Trophoblast cell (in vitro differentiated cells and primary cell): Measurements from ENCODE around the gene CFAP20DC.

Experiments used
- DNase-seq, 2 donors: peaks; one replicate each; pipeline ENCODE4 v3.0.0-alpha.2; 2016
- H2AFZ ChIP-seq: 2 replicates; pipeline ENCODE4 v1.6.1; 2013; ENCODE audit warnings: low read length, moderate library complexity, mild to moderate bottlenecking; ENCODE audit not compliant: insufficient read depth, poor library complexity
- H2AK5ac ChIP-seq: 2 replicates; pipeline ENCODE4 v1.6.1; 2013; ENCODE audit warnings: mild to moderate bottlenecking, low read length
- H2BK120ac ChIP-seq: 2 replicates; pipeline ENCODE4 v1.6.1; 2013; ENCODE audit warnings: low read length, mild to moderate bottlenecking, moderate library complexity; ENCODE audit not compliant: insufficient read depth, poor library complexity
- H2BK12ac ChIP-seq: 2 replicates; pipeline ENCODE4 v1.6.1; 2013; ENCODE audit warnings: mild to moderate bottlenecking, low read length, moderate library complexity
- H2BK5ac ChIP-seq: 2 replicates; pipeline ENCODE4 v1.6.1; 2013; ENCODE audit warnings: low read length, low read depth, moderate library complexity, mild to moderate bottlenecking; ENCODE audit not compliant: poor library complexity
- H3K14ac ChIP-seq: 2 replicates; pipeline ENCODE4 v1.6.1; 2013; ENCODE audit warnings: mild to moderate bottlenecking, low read length
- H3K18ac ChIP-seq: 2 replicates; pipeline ENCODE4 v1.6.1; 2013; ENCODE audit warnings: mild to moderate bottlenecking, low read length
- H3K23ac ChIP-seq: 2 replicates; pipeline ENCODE4 v1.6.1; 2013; ENCODE audit warnings: low read length
- H3K27ac ChIP-seq: 2 replicates; pipeline ENCODE4 v1.5.1; 2013; ENCODE audit warnings: low read depth, mild to moderate bottlenecking, inconsistent platforms, low read length, moderate library complexity
- H3K27me3 ChIP-seq: 2 replicates; pipeline ENCODE4 v1.6.1; 2013; ENCODE audit warnings: inconsistent platforms, mild to moderate bottlenecking, low read length, moderate library complexity; ENCODE audit not compliant: insufficient read depth
- H3K36me3 ChIP-seq, 2 experiments: 1 replicate in 1 of 2; 2 replicates in 1 of 2; pipeline ENCODE4 v1.6.1; 2013; ENCODE audit warnings: low read length in 2 of 2, mild to moderate bottlenecking in 2 of 2, moderate library complexity in 1 of 2; ENCODE audit not compliant: insufficient read depth in 2 of 2, control insufficient read depth in 1 of 2
- H3K4ac ChIP-seq: 2 replicates; pipeline ENCODE4 v1.6.1; 2013; ENCODE audit warnings: low read depth, mild to moderate bottlenecking, low read length, moderate library complexity
- H3K4me1 ChIP-seq, 2 experiments: 1 replicate in 1 of 2; 2 replicates in 1 of 2; pipeline ENCODE4 v1.6.1; 2013; ENCODE audit warnings: low read length in 2 of 2, mild to moderate bottlenecking in 2 of 2, moderate library complexity in 1 of 2; ENCODE audit not compliant: insufficient read depth in 2 of 2, control insufficient read depth in 1 of 2
- H3K4me2 ChIP-seq: 2 replicates; pipeline ENCODE4 v1.6.1; 2013; ENCODE audit warnings: inconsistent platforms, mild to moderate bottlenecking, low read length, moderate library complexity
- H3K4me3 ChIP-seq: 2 replicates; pipeline ENCODE4 v1.5.1; 2013; ENCODE audit warnings: mild to moderate bottlenecking, low read depth, low read length, inconsistent platforms
- H3K79me1 ChIP-seq: one replicate; pipeline ENCODE4 v1.6.1; 2013; ENCODE audit warnings: low read length
- H3K79me2 ChIP-seq: 2 replicates; pipeline ENCODE4 v1.6.1; 2013; ENCODE audit warnings: low read length, mild to moderate bottlenecking; ENCODE audit not compliant: control insufficient read depth, insufficient read depth, poor library complexity
- H3K9ac ChIP-seq: 2 replicates; pipeline ENCODE4 v1.6.1; 2013; ENCODE audit warnings: mild to moderate bottlenecking, low read length
- H3K9me3 ChIP-seq: 2 replicates; pipeline ENCODE4 v1.6.1; 2013; ENCODE audit warnings: low read depth, mild to moderate bottlenecking, control low read depth, inconsistent platforms, low read length; ENCODE audit not compliant: insufficient read depth
- H4K12ac ChIP-seq: 2 replicates; pipeline ENCODE4 v1.6.1; 2013; ENCODE audit warnings: low read depth, mild to moderate bottlenecking, low read length, moderate library complexity
- H4K8ac ChIP-seq: 2 replicates; pipeline ENCODE4 v1.6.1; 2013; ENCODE audit warnings: low read depth, mild to moderate bottlenecking, low read length, moderate library complexity
- H4K91ac ChIP-seq: one replicate; pipeline ENCODE4 v1.6.1; 2013; ENCODE audit warnings: low read depth, mild to moderate bottlenecking, low read length, moderate library complexity
- WGBS: extraction: QIAGEN DNeasy Blood & Tissue Kit; methylation state at CpG from one replicate; pipeline ENCODE4 v1.1.7; 2013; ENCODE audit warnings: missing lambda C conversion rate; ENCODE audit not compliant: insufficient read length, insufficient coverage; ENCODE audit errors: extremely low coverage; 5-methylcytosine and 5-hydroxymethylcytosine counted together

The CFAP20DC gene

GRCh38 chr3:58952128-58952917, 97.5 kb downstream of the CFAP20DC start:
- H3K9me3 ChIP-seq = peaks cover 2% of the 10 kb centered on the region
- H3K9ac ChIP-seq = no peak overlapping the region
- H3K4me2 ChIP-seq = no peak overlapping the region

GRCh38 chr3:58948018-58948417, 101.8 kb downstream of the CFAP20DC start:
- H4K91ac ChIP-seq = no peak overlapping the region
- no peak overlapping the region for H2BK12ac ChIP-seq
- H3K23ac ChIP-seq = no peak overlapping the region
- no peak overlapping the region for H3K4ac ChIP-seq
- no peak overlapping the region for H4K8ac ChIP-seq
- no peak overlapping the region for H2AFZ ChIP-seq
- H3K9ac ChIP-seq = no peak overlapping the region
- H3K4me1 ChIP-seq = no peaks in the 10 kb centered on the region
- H3K79me2 ChIP-seq = no peaks in the 10 kb centered on the region
- H2AK5ac ChIP-seq = no peak overlapping the region
- no peak for DNase-seq
- no peak overlapping the region for H3K18ac ChIP-seq
- no peak overlapping the region for H3K4me2 ChIP-seq
- H2BK120ac ChIP-seq = no peak overlapping the region
- no peak overlapping the region for H3K4me3 ChIP-seq
- peaks cover 2% of the 10 kb centered on the region for H3K9me3 ChIP-seq
- H2BK5ac ChIP-seq = no peak overlapping the region
- WGBS = no CpG with 5 or more reads among the region's 1 CpG
- no peak overlapping the region for H4K12ac ChIP-seq
- no peak overlapping the region for H3K14ac ChIP-seq
- H3K27me3 ChIP-seq = no peaks in the 10 kb centered on the region
- no peak overlapping the region for H3K27ac ChIP-seq
- no peaks in the 10 kb centered on the region for H3K79me1 ChIP-seq
- H3K36me3 ChIP-seq = no peaks in the 10 kb centered on the region

More at GRCh38 chr3:58952128-58952917, 97.5 kb downstream of the CFAP20DC start:
- Histone ChIP-seq H2AK5ac (no peak overlapping the region), H3K4me3 (no peak overlapping the region), H3K4me1 (no peaks in the 10 kb centered on the region), H3K79me1 (no peaks in the 10 kb centered on the region), H3K23ac (no peak overlapping the region), H2BK5ac (no peak overlapping the region), H2BK12ac (no peak overlapping the region), H4K8ac (no peak overlapping the region), H3K36me3 (no peaks in the 10 kb centered on the region), H4K12ac (no peak overlapping the region), H3K4ac (no peak overlapping the region), H3K27ac (no peak overlapping the region), H2AFZ (no peak overlapping the region), H3K27me3 (no peaks in the 10 kb centered on the region), H3K79me2 (no peaks in the 10 kb centered on the region), H2BK120ac (no peak overlapping the region), H3K14ac (no peak overlapping the region), H4K91ac (no peak overlapping the region), H3K18ac (no peak overlapping the region)
- DNase-seq = no peak
- no CpG with 5 or more reads among the region's 4 CpGs for WGBS

DNA sequence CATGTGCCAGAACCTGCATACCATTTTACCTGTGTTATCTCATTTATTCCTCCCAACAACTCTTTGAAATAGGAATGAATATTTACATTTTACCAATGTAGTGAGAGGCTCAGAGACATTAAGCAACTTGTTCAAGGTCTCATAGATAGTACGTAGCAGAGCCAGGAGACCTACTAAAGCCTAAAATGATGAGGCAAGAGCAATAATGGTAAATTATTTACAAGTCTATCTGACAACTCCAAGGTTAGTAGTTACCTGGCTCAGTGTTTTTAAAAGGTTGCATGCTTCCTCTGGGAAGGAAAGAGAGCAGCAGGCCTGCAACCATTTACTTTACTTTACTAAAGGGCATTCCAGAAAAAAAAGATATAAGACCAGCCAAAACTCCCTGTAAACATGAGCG, 103.0 kb downstream of the CFAP20DC start:
- H3K27ac ChIP-seq = no peak overlapping the region
- H3K4me1 ChIP-seq = no peaks in the 10 kb centered on the region
- H2AFZ ChIP-seq = no peak overlapping the region
- H4K91ac ChIP-seq = no peak overlapping the region
- no peaks in the 10 kb centered on the region for H3K79me2 ChIP-seq
- H3K9me3 ChIP-seq = peaks cover 2% of the 10 kb centered on the region
- no peak overlapping the region for H4K8ac ChIP-seq
- WGBS = no CpG with 5 or more reads among the region's 2 CpGs
- H2AK5ac ChIP-seq = no peak overlapping the region
- H3K4me2 ChIP-seq = no peak overlapping the region
- no peak overlapping the region for H3K4me3 ChIP-seq
- H2BK120ac ChIP-seq = no peak overlapping the region
- no peaks in the 10 kb centered on the region for H3K36me3 ChIP-seq
- no peak overlapping the region for H3K9ac ChIP-seq
- H4K12ac ChIP-seq = no peak overlapping the region
- H3K79me1 ChIP-seq = no peaks in the 10 kb centered on the region
- no peak overlapping the region for H3K18ac ChIP-seq
- no peak overlapping the region for H2BK5ac ChIP-seq
- no peak overlapping the region for H3K14ac ChIP-seq
- no peak overlapping the region for H3K4ac ChIP-seq
- no peak overlapping the region for H3K23ac ChIP-seq
- H2BK12ac ChIP-seq = no peak overlapping the region
- no peaks in the 10 kb centered on the region for H3K27me3 ChIP-seq
- no peak for DNase-seq

DNA sequence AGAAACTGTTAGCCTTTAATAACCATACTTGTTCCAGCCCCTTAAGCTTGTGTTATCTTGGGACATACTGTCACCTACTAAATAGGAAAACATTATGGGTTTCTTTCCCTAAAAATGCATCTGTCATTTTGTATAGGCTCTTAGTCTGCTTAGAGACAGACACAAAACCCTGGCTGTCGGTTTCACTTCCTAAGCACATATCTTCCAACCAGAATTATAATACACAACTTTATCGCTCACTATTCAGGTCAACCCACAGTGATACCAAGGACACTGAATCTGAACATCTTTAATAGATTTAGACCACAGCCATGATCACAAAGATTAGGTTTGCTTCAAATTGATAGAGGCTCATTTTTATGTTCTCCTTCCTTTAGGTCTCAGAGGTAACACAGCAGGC, 111.8 kb downstream of the CFAP20DC start:
- DNase-seq = no peak
- Histone ChIP-seq H2AFZ (no peak overlapping the region), H3K4me1 (no peaks in the 10 kb centered on the region), H3K4me2 (no peak overlapping the region), H4K91ac (no peak overlapping the region), H3K79me1 (no peaks in the 10 kb centered on the region), H2BK12ac (no peak overlapping the region), H3K27me3 (no peaks in the 10 kb centered on the region), H4K12ac (no peak overlapping the region), H3K23ac (no peak overlapping the region), H3K4me3 (no peak overlapping the region), H3K36me3 (no peaks in the 10 kb centered on the region), H2BK120ac (no peak overlapping the region), H4K8ac (no peak overlapping the region), H3K14ac (no peak overlapping the region), H2AK5ac (no peak overlapping the region), H3K4ac (no peak overlapping the region), H3K9me3 (peaks cover under 1% of the 10 kb centered on the region), H2BK5ac (no peak overlapping the region), H3K18ac (no peak overlapping the region), H3K9ac (no peak overlapping the region), H3K27ac (no peak overlapping the region), H3K79me2 (no peaks in the 10 kb centered on the region)
- WGBS = no CpG with 5 or more reads among the region's 2 CpGs
